HepG2 (cell line): ENCODE data around the gene SIRT7. TPM values are rescaled to one million over a fixed set of nuclear protein-coding genes. Genes with fewer than 3 reads are reported as not detected.
A peak's percentile ranks its signal among the peaks of the same experiment; 100 is the strongest.

Experiments used
- CREB3 ChIP-seq: sonication (generic); formaldehyde crosslinking; IDR thresholded peaks from 2 replicates; pipeline ENCODE4 v1.5.0; 2020; ENCODE audit warnings: missing genetic modification reagents
- CREBL2 ChIP-seq: sonication (generic); formaldehyde crosslinking; IDR thresholded peaks from 2 replicates; pipeline ENCODE4 v1.8.1; 2023; ENCODE audit warnings: missing genetic modification reagents, mild to moderate bottlenecking, borderline replicate concordance
- EED ChIP-seq: sonication (generic); formaldehyde crosslinking; IDR thresholded peaks from 2 replicates; pipeline ENCODE4 v1.5.0; 2020; ENCODE audit warnings: mild to moderate bottlenecking, missing genetic modification reagents
- ETV5 ChIP-seq: IDR thresholded peaks from 2 replicates; pipeline ENCODE4 v1.6.1; 2018; ENCODE audit warnings: missing biosample characterization, missing genetic modification reagents, inconsistent platforms, borderline replicate concordance
- FLYWCH1 ChIP-seq: sonication (generic); formaldehyde crosslinking; IDR thresholded peaks from 2 replicates; pipeline ENCODE4 v1.8.1; 2023; ENCODE audit warnings: mild to moderate bottlenecking, missing genetic modification reagents
- GTF2F1 ChIP-seq: fragments of 150-350 bp; IDR thresholded peaks from 2 replicates; pipeline ENCODE4 v1.6.1; 2014; ENCODE audit warnings: low read length
- HNF4A ChIP-seq: sonication (generic); formaldehyde crosslinking; IDR thresholded peaks from 2 replicates; pipeline ENCODE4 v1.4.0; 2020; ENCODE audit warnings: missing genetic modification reagents
- IKZF1 ChIP-seq: fragments of 450-650 bp; IDR thresholded peaks from 2 replicates; pipeline ENCODE4 v1.7.1; 2016
- KLF11 ChIP-seq: IDR thresholded peaks from 2 replicates; pipeline ENCODE4 v1.6.1; 2016; ENCODE audit warnings: missing compliant biosample characterization
- MLX ChIP-seq: IDR thresholded peaks from 2 replicates; pipeline ENCODE4 v1.6.1; 2016
- MXD3 ChIP-seq: IDR thresholded peaks from 2 replicates; pipeline ENCODE4 v1.6.1; 2016; ENCODE audit warnings: mild to moderate bottlenecking, missing biosample characterization, missing genetic modification reagents
- PAX8 ChIP-seq: sonication (generic); formaldehyde crosslinking; IDR thresholded peaks from 2 replicates; pipeline ENCODE4 v1.8.0; 2022; ENCODE audit warnings: mild to moderate bottlenecking, missing genetic modification reagents, borderline replicate concordance
- POLR2AphosphoS2 ChIP-seq: IDR thresholded peaks from 2 replicates; pipeline ENCODE4 v1.6.1; 2011; ENCODE audit warnings: low read depth, low read length, improper control_type of control experiment
- POLR2AphosphoS5 ChIP-seq: IDR thresholded peaks from 2 replicates; pipeline ENCODE4 v1.6.1; 2012; ENCODE audit warnings: low read depth, low read length
- PTBP1 ChIP-seq: fragments of 200-400 bp; formaldehyde crosslinking; IDR thresholded peaks from 2 replicates; pipeline ENCODE4 v1.6.1; 2018; ENCODE audit warnings: low read length, low read depth; ENCODE audit not compliant: poor library complexity, severe bottlenecking
- TFDP2 ChIP-seq: sonication (generic); formaldehyde crosslinking; IDR thresholded peaks from 2 replicates; pipeline ENCODE4 v1.4.0; 2020; ENCODE audit warnings: missing genetic modification reagents
- THYN1 ChIP-seq: sonication (generic); formaldehyde crosslinking; IDR thresholded peaks from 2 replicates; pipeline ENCODE4 v1.8.1; 2023; ENCODE audit warnings: low read depth, mild to moderate bottlenecking, moderate library complexity, missing genetic modification reagents, borderline replicate concordance
- TRIM22 ChIP-seq: fragments of 450-650 bp; IDR thresholded peaks from 2 replicates; pipeline ENCODE4 v1.6.1; 2017
- ZC3H4 ChIP-seq: sonication (generic); formaldehyde crosslinking; IDR thresholded peaks from 2 replicates; pipeline ENCODE4 v1.4.0; 2020; ENCODE audit warnings: missing genetic modification reagents, borderline replicate concordance
- ZFP62 ChIP-seq: sonication (generic); formaldehyde crosslinking; IDR thresholded peaks from 2 replicates; pipeline ENCODE4 v1.4.0; 2020; ENCODE audit warnings: missing genetic modification reagents
- ZMYM2 ChIP-seq: sonication (generic); formaldehyde crosslinking; IDR thresholded peaks from 2 replicates; pipeline ENCODE4 v1.8.0; 2022; ENCODE audit warnings: mild to moderate bottlenecking, missing genetic modification reagents
- ZNF224 ChIP-seq: sonication (generic); formaldehyde crosslinking; IDR thresholded peaks from 2 replicates; pipeline ENCODE4 v1.5.0; 2020; ENCODE audit warnings: mild to moderate bottlenecking, missing genetic modification reagents
- ZNF569 ChIP-seq: sonication (generic); formaldehyde crosslinking; IDR thresholded peaks from 2 replicates; pipeline ENCODE4 v1.5.0; 2020; ENCODE audit warnings: mild to moderate bottlenecking, missing genetic modification reagents, moderate library complexity, borderline replicate concordance
- ZNF747 ChIP-seq: sonication (generic); formaldehyde crosslinking; IDR thresholded peaks from 2 replicates; pipeline ENCODE4 v1.8.1; 2023; ENCODE audit warnings: missing genetic modification reagents, mild to moderate bottlenecking, borderline replicate concordance
- ZNF749 ChIP-seq: sonication (generic); formaldehyde crosslinking; IDR thresholded peaks from 2 replicates; pipeline ENCODE4 v1.8.0; 2022; ENCODE audit warnings: mild to moderate bottlenecking, missing genetic modification reagents, moderate library complexity, borderline replicate concordance
- ZNF75D ChIP-seq: sonication (generic); formaldehyde crosslinking; IDR thresholded peaks from 2 replicates; pipeline ENCODE4 v1.8.1; 2023; ENCODE audit warnings: missing genetic modification reagents, mild to moderate bottlenecking, borderline replicate concordance
- ZSCAN20 ChIP-seq: sonication (generic); formaldehyde crosslinking; IDR thresholded peaks from 2 replicates; pipeline ENCODE4 v1.4.0; 2020; ENCODE audit warnings: missing genetic modification reagents, mild to moderate bottlenecking, borderline replicate concordance
- polyA plus RNA-seq, 8 experiments: library from polyadenylated mRNA; depleted of rRNA in 3 of 8; stranded (reverse) in 7 of 8; unstranded in 1 of 8; fragments of >200 nt; fragmentation: Illumina TruSeq in 4 of 8; extraction: Trizol in 4 of 8; gene quantifications; 2 replicates each; pipeline versions ENCODE4 v1.2.1 to v1.2.3, GENCODE V29; 2011 to 2016; ENCODE audit warnings: low read depth in 4 of 8, missing spikeins in 1 of 8, mixed read lengths in 1 of 8; ENCODE audit not compliant: insufficient read depth in 1 of 8
- total RNA-seq, 5 experiments: library from RNA; depleted of rRNA; stranded (reverse); fragments of >200 nt; fragmentation: Illumina TruSeq; extraction: Trizol; gene quantifications; 2 replicates each; pipeline ENCODE4 v1.2.3, GENCODE V29; 2016; ENCODE audit warnings: low read depth in 1 of 5

Gene SIRT7
- total and polyA plus RNA-seq, 2 of the 13 experiments (the other 11 are each of a cell fraction or from before 2014, with no cell fraction given) = 8.3 to 24.8 TPM

- TF ChIP-seq TFDP2 (CRISPR knock-in tag) = no peak
- TF ChIP-seq ZNF749 = no peak
- no peak for TF ChIP-seq POLR2AphosphoS2
- no peak for TF ChIP-seq ZFP62 (CRISPR knock-in tag)
- no peak for TF ChIP-seq TRIM22
- TF ChIP-seq ZNF747 = no peak
- no peak for TF ChIP-seq MLX (CRISPR knock-in tag)
- TF ChIP-seq ZNF569 (CRISPR knock-in tag) = no peak
- no peak for TF ChIP-seq PAX8 (CRISPR knock-in tag)
- no peak for TF ChIP-seq CREB3
- no peak for TF ChIP-seq KLF11 (CRISPR knock-in tag)
- TF ChIP-seq CREBL2 (CRISPR knock-in tag) = no peak
- no peak for TF ChIP-seq POLR2AphosphoS5
- TF ChIP-seq THYN1 (CRISPR knock-in tag) = no peak
- no peak for TF ChIP-seq GTF2F1
- peak; percentile 74 for TF ChIP-seq HNF4A (CRISPR knock-in tag)
- no peak for TF ChIP-seq FLYWCH1 (CRISPR knock-in tag)
- no peak for TF ChIP-seq MXD3 (CRISPR knock-in tag)
- no peak for TF ChIP-seq ZSCAN20
- TF ChIP-seq ETV5 (CRISPR knock-in tag) = no peak; the same call in 1 of the 2 replicates
- no peak for TF ChIP-seq ZC3H4 (CRISPR knock-in tag)
- no peak for TF ChIP-seq ZMYM2
- TF ChIP-seq PTBP1 = no peak
- no peak for TF ChIP-seq ZNF224
- no peak for TF ChIP-seq ZNF75D (CRISPR knock-in tag)
- TF ChIP-seq EED (CRISPR knock-in tag) = no peak
- no peak for TF ChIP-seq IKZF1
Observed at GRCh38 chr17:81924557-81925532, 6.9 kb upstream of the SIRT7 start (continued).
